Type B pancreatic cell (in vitro differentiated cells): ENCODE results near the gene TTC23. TPM values are rescaled to one million over a fixed set of nuclear protein-coding genes. Genes with fewer than 3 reads are reported as not detected.

Experiments used
- DNase-seq: peaks from one replicate; pipeline ENCODE4 v3.0.0; 2021; ENCODE audit warnings: mixed read lengths; ENCODE audit not compliant: unreplicated experiment; ENCODE audit errors: extremely low spot score
- H3K27ac Mint-ChIP-seq: 2 replicates; pipeline ENCODE4 v1.8.0; 2021; ENCODE audit warnings: mild to moderate bottlenecking, mixed read lengths
- H3K27me3 Mint-ChIP-seq: 2 replicates; pipeline ENCODE4 v1.8.0; 2021; ENCODE audit warnings: mixed read lengths
- H3K36me3 Mint-ChIP-seq: 2 replicates; pipeline ENCODE4 v1.8.0; 2021; ENCODE audit warnings: mixed read lengths
- H3K4me1 Mint-ChIP-seq: one replicate; pipeline ENCODE4 v1.8.0; 2021; ENCODE audit warnings: mixed read lengths; ENCODE audit not compliant: unreplicated experiment
- H3K4me3 Mint-ChIP-seq: 2 replicates; pipeline ENCODE4 v1.8.0; 2021; ENCODE audit warnings: mild to moderate bottlenecking, mixed read lengths
- H3K9me3 Mint-ChIP-seq: 2 replicates; pipeline ENCODE4 v1.8.0; 2021; ENCODE audit warnings: mixed read lengths
- CTCF ChIP-seq: fragments of 200-600 bp; sonication (generic); conservative IDR thresholded peaks from 2 replicates; pipeline ENCODE4 v1.5.0; 2021; ENCODE audit warnings: antibody characterized with exemption, mild to moderate bottlenecking
- total RNA-seq: library from RNA; stranded (reverse); gene quantifications from 2 replicates; pipeline ENCODE4 v1.2.1, GENCODE V29; 2021; ENCODE audit warnings: low replicate concordance

TTC23 gene
- total RNA-seq, 1 donor from 2014 or later: 26.4 TPM

- no peak for TF ChIP-seq CTCF
- no peak for DNase-seq
- H3K4me3 Mint-ChIP-seq: no peak overlapping the region
- peaks cover 14% of the 10 kb centered on the region for H3K36me3 Mint-ChIP-seq
- H3K27ac Mint-ChIP-seq: no peak overlapping the region
- no peaks in the 10 kb centered on the region for H3K27me3 Mint-ChIP-seq
- peaks cover 9% of the 10 kb centered on the region for H3K9me3 Mint-ChIP-seq
- H3K4me1 Mint-ChIP-seq: peaks cover 3% of the 10 kb centered on the region
Measured at GRCh38 chr15:99210334-99210733, 39.0 kb downstream of the TTC23 start.

GRCh38 chr15:99209326-99209725 is 40.1 kb downstream of the TTC23 start:
- no peak for TF ChIP-seq CTCF
- Mint-ChIP-seq H3K4me3 (no peak overlapping the region), H3K27me3 (no peaks in the 10 kb centered on the region), H3K4me1 (peaks cover 3% of the 10 kb centered on the region), H3K9me3 (peaks cover 9% of the 10 kb centered on the region), H3K36me3 (peaks cover 18% of the 10 kb centered on the region), H3K27ac (no peak overlapping the region)
- DNase-seq: no peak

GRCh38 chr15:99207672-99208071 is 41.7 kb downstream of the TTC23 start:
- TF ChIP-seq CTCF: peak; percentile 33
- peaks cover 3% of the 10 kb centered on the region for H3K4me1 Mint-ChIP-seq
- H3K9me3 Mint-ChIP-seq: peaks cover 9% of the 10 kb centered on the region
- no peak overlapping the region for H3K4me3 Mint-ChIP-seq
- no peak for DNase-seq
- no peaks in the 10 kb centered on the region for H3K27me3 Mint-ChIP-seq
- no peak overlapping the region for H3K27ac Mint-ChIP-seq
- peaks cover 22% of the 10 kb centered on the region for H3K36me3 Mint-ChIP-seq

GRCh38 chr15:99202176-99202552 is 47.2 kb downstream of the TTC23 start:
- H3K27me3 Mint-ChIP-seq: no peaks in the 10 kb centered on the region
- peaks cover 9% of the 10 kb centered on the region for H3K9me3 Mint-ChIP-seq
- H3K4me1 Mint-ChIP-seq: peaks cover 5% of the 10 kb centered on the region
- peaks cover 30% of the 10 kb centered on the region for H3K36me3 Mint-ChIP-seq
- no peak overlapping the region for H3K27ac Mint-ChIP-seq
- no peak for TF ChIP-seq CTCF
- H3K4me3 Mint-ChIP-seq: no peak overlapping the region
- DNase-seq: no peak

- Mint-ChIP-seq H3K4me1 (peaks cover 5% of the 10 kb centered on the region), H3K4me3 (no peak overlapping the region)
Measured at GRCh38 chr15:99201408-99202175, 47.8 kb downstream of the TTC23 start.

More at GRCh38 chr15:99201408-99202175, 47.8 kb downstream of the TTC23 start:
- peaks cover 30% of the 10 kb centered on the region for H3K36me3 Mint-ChIP-seq
- H3K27ac Mint-ChIP-seq: no peak overlapping the region
- H3K9me3 Mint-ChIP-seq: peaks cover 7% of the 10 kb centered on the region
- no peak for DNase-seq
- H3K27me3 Mint-ChIP-seq: no peaks in the 10 kb centered on the region
- no peak for TF ChIP-seq CTCF
